Measurements from ENCODE around the gene MSTO1. TPM values are rescaled to one million over a fixed set of nuclear protein-coding genes. Genes with fewer than 3 reads are reported as not detected.
"Not testable (repeated sequence)": the region's sequence is repeated elsewhere in the genome, so short reads cannot be mapped to it uniquely, and the experiment has no call there.

MSTO1 gene
- total and polyA plus RNA-seq, 8 donors = 10.8 to 47.1 (median 24.2) TPM

GRCh38 chr1:155596864-155597263 is 13.2 kb upstream of the MSTO1 start:
- FAIRE-seq = no peak

DNA sequence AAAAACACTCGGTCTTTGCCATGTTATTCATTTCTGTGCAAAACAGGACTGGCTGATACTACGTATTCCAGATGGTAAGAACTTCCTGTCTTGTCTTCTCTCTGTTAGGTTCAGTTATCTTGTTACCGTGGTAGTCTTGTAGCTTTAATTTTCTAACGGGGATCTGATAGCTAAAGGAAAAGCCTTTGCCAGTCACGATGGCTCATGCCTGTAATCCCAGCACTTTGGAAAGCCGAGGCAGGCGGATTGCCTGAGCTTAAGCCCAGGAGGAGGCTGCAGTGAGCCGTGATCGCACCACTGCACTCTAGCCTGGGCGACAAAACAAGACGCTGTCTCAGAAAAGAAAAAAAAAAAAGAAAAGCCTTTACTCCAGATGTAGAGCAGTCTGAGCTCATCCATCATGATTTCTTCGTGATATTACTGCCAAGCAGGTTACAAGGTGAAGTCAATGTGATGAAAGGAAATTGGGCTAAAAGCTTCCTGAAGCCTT is 11.1 kb upstream of the MSTO1 start:
- DNase-seq = no peak
- no peak for FAIRE-seq
- TF ChIP-seq, protein P1, sequence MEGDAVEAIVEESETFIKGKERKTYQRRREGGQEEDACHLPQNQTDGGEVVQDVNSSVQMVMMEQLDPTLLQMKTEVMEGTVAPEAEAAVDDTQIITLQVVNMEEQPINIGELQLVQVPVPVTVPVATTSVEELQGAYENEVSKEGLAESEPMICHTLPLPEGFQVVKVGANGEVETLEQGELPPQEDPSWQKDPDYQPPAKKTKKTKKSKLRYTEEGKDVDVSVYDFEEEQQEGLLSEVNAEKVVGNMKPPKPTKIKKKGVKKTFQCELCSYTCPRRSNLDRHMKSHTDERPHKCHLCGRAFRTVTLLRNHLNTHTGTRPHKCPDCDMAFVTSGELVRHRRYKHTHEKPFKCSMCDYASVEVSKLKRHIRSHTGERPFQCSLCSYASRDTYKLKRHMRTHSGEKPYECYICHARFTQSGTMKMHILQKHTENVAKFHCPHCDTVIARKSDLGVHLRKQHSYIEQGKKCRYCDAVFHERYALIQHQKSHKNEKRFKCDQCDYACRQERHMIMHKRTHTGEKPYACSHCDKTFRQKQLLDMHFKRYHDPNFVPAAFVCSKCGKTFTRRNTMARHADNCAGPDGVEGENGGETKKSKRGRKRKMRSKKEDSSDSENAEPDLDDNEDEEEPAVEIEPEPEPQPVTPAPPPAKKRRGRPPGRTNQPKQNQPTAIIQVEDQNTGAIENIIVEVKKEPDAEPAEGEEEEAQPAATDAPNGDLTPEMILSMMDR (IDR thresholded peaks at IDR 0.05) = no peak
- Histone ChIP-seq H3K27ac (no peak overlapping the region), H3K27me3 (no peaks in the 10 kb centered on the region), H3K4me1 (no peaks in the 10 kb centered on the region), H3K36me3 (no peaks in the 10 kb centered on the region), H3K9me3 (no peaks in the 10 kb centered on the region), H3K4me3 (no peak overlapping the region)
- peak in 3 of 4 donors; percentile 17 to 59 (median 25) for ATAC-seq
- intact Hi-C loops (cut with DNase I) = loop anchor here in 1 of 3 donors (10.0 kb wide), 1 partner anchor 344 kb away; the partner anchor contains the start of gene ENTREP3
- WGBS, 2 donors = 29 to 38% methylated on average over 12 of the region's 12 CpGs

More at GRCh38 chr1:155596864-155597263, 13.2 kb upstream of the MSTO1 start:
- intact Hi-C loops (cut with DNase I) = loop anchor here in 1 of 3 donors (10.0 kb wide), 1 partner anchor 342 kb away; the partner anchor contains the start of gene ENTREP3
- TF ChIP-seq, protein P1 (IDR thresholded peaks at IDR 0.05) = no peak
- H3K36me3 ChIP-seq = no peaks in the 10 kb centered on the region
- H3K27me3 ChIP-seq = no peaks in the 10 kb centered on the region
- H3K4me1 ChIP-seq = no peaks in the 10 kb centered on the region
- DNase-seq (no peak), ATAC-seq (no peak)
- H3K4me3 ChIP-seq = no peak overlapping the region
- no peaks in the 10 kb centered on the region for H3K9me3 ChIP-seq
- WGBS, 2 donors = 88 to 93% methylated on average over 5 of the region's 5 CpGs
- no peak overlapping the region for H3K27ac ChIP-seq

DNA sequence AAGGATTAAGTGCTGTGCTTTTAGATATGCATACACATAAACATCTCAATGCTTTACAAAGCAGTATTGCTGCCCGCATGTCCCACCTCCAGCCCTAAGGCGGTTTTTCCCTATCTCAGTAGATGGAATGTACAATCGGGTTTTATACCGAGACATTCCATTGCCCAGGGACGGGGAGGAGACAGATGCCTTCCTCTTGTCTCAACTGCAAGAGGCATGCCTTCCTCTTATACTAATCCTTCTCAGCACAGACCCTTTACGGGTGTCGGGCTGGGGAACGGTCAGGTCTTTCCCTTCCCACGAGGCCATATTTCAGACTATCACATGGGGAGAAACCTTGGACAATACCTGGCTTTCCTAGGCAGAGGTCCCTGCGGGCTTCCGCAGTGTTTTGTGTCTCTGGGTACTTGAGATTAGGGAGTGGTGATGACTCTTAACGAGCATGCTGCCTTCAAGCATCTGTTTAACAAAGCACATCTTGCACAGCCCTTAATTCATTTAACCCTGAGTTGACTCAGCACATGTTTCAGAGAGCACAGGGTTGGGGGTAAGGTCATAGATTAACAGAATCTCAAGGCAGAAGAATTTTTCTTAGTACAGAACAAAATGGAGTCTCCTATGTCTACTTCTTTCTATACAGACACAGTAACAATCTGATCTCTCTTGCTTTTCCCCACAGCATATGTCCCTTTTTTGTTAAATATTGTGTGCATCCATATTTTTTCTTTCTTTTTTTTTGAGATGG is 10.0 kb upstream of the MSTO1 start:
- not testable (repeated sequence) for DNase-seq, H3K4me3 ChIP-seq, H3K4me1 ChIP-seq, ATAC-seq, H3K27ac ChIP-seq, H3K27me3 ChIP-seq, FAIRE-seq, H3K36me3 ChIP-seq, H3K9me3 ChIP-seq
- 47 to 48% methylated on average over 11 to 12 of the region's 12 CpGs for WGBS, 2 donors
- intact Hi-C loops (cut with DNase I) = loop anchor here in 1 of 3 donors (10.0 kb wide), 1 partner anchor 345 kb away; the partner anchor contains the start of gene ENTREP3

- Histone ChIP-seq H3K9me3 (no peaks in the 10 kb centered on the region), H3K4me1 (peaks cover 0 to 3% (median 0%) of the 10 kb centered on the region in 3 donors), H3K27me3 (no peaks in the 10 kb centered on the region), H3K27ac (no peak overlapping the region), H3K36me3 (peaks cover 0 to 6% (median 0%) of the 10 kb centered on the region in 3 donors), H3K4me3 (no peak overlapping the region)
- 77 to 79% methylated on average over 7 of the region's 7 CpGs for WGBS, 2 donors
- ATAC-seq (no peak), DNase-seq (no peak), FAIRE-seq (no peak)
- TF ChIP-seq, protein P1 (IDR thresholded peaks at IDR 0.05) = no peak
- intact Hi-C loops (cut with DNase I) = no loop called here
Observed at GRCh38 chr1:155607708-155608107, 2.3 kb upstream of the MSTO1 start.

DNA sequence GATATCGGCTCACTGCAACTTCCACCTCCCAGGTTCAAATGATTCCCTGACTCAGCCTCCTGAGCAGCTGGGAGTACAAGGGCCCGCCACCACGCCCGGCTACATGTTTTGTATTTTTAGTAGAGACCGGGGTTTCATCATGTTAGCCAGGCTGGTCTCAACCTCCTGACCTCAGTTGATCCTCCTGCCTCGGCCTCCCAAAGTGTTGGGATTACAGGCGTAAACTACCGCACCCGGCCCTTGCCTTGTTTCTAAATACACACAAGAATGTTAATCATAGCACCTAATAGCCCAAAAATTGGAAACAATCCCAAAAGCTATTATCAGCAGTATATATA is 1.2 kb upstream of the MSTO1 start:
- Histone ChIP-seq H3K27me3 (no peaks in the 10 kb centered on the region), H3K9me3 (no peaks in the 10 kb centered on the region), H3K4me3 (no peak overlapping the region), H3K36me3 (peaks cover 0 to 6% (median 0%) of the 10 kb centered on the region in 3 donors), H3K4me1 (peaks cover 0 to 3% (median 0%) of the 10 kb centered on the region in 3 donors), H3K27ac (no peak overlapping the region)
- no peak for ATAC-seq
- 84 to 87% methylated on average over 9 of the region's 9 CpGs for WGBS, 2 donors
- intact Hi-C loops (cut with DNase I) = no loop called here
- no peak for DNase-seq
- no peak for FAIRE-seq
- TF ChIP-seq, protein P1 (IDR thresholded peaks at IDR 0.05) = no peak

DNA sequence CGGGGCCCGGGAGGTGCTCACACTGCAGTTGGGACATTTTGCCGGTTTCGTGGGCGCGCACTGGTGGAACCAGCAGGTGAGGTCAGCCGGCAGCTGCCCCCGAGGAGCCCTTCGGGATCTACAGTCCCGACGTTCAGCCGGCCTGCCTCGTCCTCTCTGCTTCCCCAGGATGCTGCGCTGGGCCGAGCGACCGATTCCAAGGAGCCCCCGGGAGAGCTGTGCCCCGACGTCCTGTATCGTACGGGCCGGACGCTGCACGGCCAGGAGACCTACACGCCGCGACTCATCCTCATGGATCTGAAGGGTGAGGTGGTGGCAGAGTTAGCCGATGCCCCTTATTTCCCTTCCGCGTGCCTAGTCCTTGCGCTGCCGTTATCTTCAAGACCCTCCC is 234 bp downstream of the MSTO1 start:
- peak; percentile 24 to 56 (median 38) for ATAC-seq
- DNase-seq; H3K27me3 ChIP-seq; H3K9me3 ChIP-seq; H3K4me1 ChIP-seq; FAIRE-seq; intact Hi-C loops (cut with DNase I); H3K27ac ChIP-seq; H3K36me3 ChIP-seq: not testable (repeated sequence)
- H3K4me3 ChIP-seq = peak overlapping the region in 2 of 4 donors; percentile 49 to 68
- 0% methylated on average over 1 to 4 of the region's 33 CpGs for WGBS, 2 donors

- WGBS, 2 donors = no CpG with 5 or more reads among the region's 2 CpGs
- H3K36me3 ChIP-seq; H3K4me3 ChIP-seq; H3K4me1 ChIP-seq; H3K27ac ChIP-seq; ATAC-seq; DNase-seq; intact Hi-C loops (cut with DNase I); FAIRE-seq; H3K9me3 ChIP-seq; H3K27me3 ChIP-seq: not testable (repeated sequence)
Observed at GRCh38 chr1:155613226-155613625, 3.2 kb downstream of the MSTO1 start.

Measured in pancreas (tissue), 10 donors.